Measurements from ENCODE around the gene GGNBP2. TPM values are rescaled to one million over a fixed set of nuclear protein-coding genes. Genes with fewer than 3 reads are reported as not detected.

Gene GGNBP2
- total RNA-seq, 5 donors from 2014 or later (not counting 1 experiment from before 2014, with no cell fraction given): 105 to 190 (median 111) TPM

DNA sequence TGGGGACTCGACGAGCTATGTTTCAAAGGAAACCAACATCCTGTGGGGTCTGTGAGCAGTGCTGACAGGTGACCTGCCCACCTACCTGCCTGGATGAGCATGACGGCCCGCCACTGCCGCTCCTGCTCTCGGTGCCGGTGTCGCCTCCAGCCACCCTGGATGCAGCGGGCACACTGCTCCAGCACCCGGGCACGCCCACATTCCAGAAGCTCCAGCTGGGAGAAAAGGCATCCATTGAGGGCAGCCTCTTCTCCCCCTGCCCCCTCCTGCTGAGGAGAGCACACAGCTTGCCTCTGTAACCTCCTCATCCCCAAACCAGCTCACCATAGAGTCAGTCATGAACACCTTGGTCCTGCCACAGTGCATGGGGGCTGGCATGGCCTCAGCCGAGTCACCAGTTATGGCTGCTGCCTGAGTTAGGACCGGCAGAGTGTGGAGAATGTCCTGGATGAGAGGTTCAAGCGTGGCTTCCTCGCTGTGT is 43.9 kb upstream of the GGNBP2 start:
- no peaks in the 10 kb centered on the region for H3K9me3 Mint-ChIP-seq

DNA sequence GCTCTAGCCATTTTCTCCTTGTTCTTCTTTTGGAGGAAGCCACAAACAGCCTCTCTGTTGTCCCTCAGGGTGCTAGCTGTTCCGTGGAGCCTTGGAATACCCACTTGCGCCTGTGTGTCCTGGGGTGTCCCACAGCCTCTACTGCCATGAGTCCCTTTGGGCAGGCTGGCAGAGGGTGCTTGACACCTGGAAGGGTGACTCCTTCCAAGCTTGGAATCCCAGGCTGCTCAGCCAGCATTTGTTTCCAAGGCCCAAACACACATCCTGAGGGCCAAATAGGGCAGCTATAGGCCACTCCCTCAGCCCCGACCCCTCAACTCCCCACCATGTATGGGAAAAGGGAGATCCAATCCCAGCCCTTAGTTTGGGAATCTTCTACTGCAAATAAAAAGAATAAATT is 43.4 kb upstream of the GGNBP2 start:
- Mint-ChIP-seq H3K27me3 (no peaks in the 10 kb centered on the region), H3K36me3 (peaks cover 19% of the 10 kb centered on the region), H3K4me3 (no peak overlapping the region), H3K27ac (no peak overlapping the region), H3K4me1 (no peaks in the 10 kb centered on the region), H3K9me3 (no peaks in the 10 kb centered on the region)
- ATAC-seq (replicated peaks in 1 of 4): no peak
- H3K27ac ChIP-seq (ENCODE audit: low read length): peak overlapping the region; percentile 10
- H3K4me1 ChIP-seq (ENCODE audit: control insufficient read depth in 1 of 2, extremely low read depth in 1 of 2, insufficient read depth in 2 of 2, low read length in 2 of 2): no peaks in the 10 kb centered on the region
- no peaks in the 10 kb centered on the region for H3K27me3 ChIP-seq (replicated peaks in 1 of 2; ENCODE audit: control insufficient read depth in 2 of 2, extremely low read depth in 1 of 2, insufficient read depth in 2 of 2, low read length in 1 of 2)
- H3K4me3 ChIP-seq (ENCODE audit: control insufficient read depth in 1 of 2, extremely low read depth in 1 of 2, low read length in 1 of 2): no peak overlapping the region
- DNase-seq: peak in 1 of 35 experiments; percentile 7
- H3K36me3 ChIP-seq (ENCODE audit: control insufficient read depth in 2 of 2, extremely low read depth in 1 of 2, insufficient read depth in 1 of 2, low read length in 1 of 2): peaks cover 13 to 68% of the 10 kb centered on the region in 2 donors
- ChIA-PET POLR2A (no interaction called here), CTCF (no interaction called here)
- no peaks in the 10 kb centered on the region for H3K9me3 ChIP-seq
- WGBS (ENCODE audit: insufficient coverage): 92% methylated on average over 2 of the region's 3 CpGs

More for the DNA sequence above, 43.9 kb upstream of the GGNBP2 start:
- POLR2A ChIA-PET: interaction anchor here in 1 of 2 donors (0.6 kb wide), 1 partner anchor 385 kb away, joined by 4 read pairs; no protein-coding TSS in a partner anchor
- H3K27ac Mint-ChIP-seq: no peak overlapping the region
- H3K4me1 ChIP-seq (ENCODE audit: control insufficient read depth in 1 of 2, extremely low read depth in 1 of 2, insufficient read depth in 2 of 2, low read length in 2 of 2): no peaks in the 10 kb centered on the region
- H3K4me3 ChIP-seq (ENCODE audit: control insufficient read depth in 1 of 2, extremely low read depth in 1 of 2, low read length in 1 of 2): no peak overlapping the region
- H3K36me3 Mint-ChIP-seq: peaks cover 23% of the 10 kb centered on the region
- WGBS (ENCODE audit: insufficient coverage): 98% methylated on average over 5 of the region's 15 CpGs
- CTCF ChIA-PET: no interaction called here
- ATAC-seq (replicated peaks in 1 of 4) (no peak), DNase-seq (no peak)
- no peaks in the 10 kb centered on the region for H3K27me3 ChIP-seq (replicated peaks in 1 of 2; ENCODE audit: control insufficient read depth in 2 of 2, extremely low read depth in 1 of 2, insufficient read depth in 2 of 2, low read length in 1 of 2)
- H3K9me3 ChIP-seq: no peaks in the 10 kb centered on the region
- no peaks in the 10 kb centered on the region for H3K27me3 Mint-ChIP-seq
- H3K36me3 ChIP-seq (ENCODE audit: control insufficient read depth in 2 of 2, extremely low read depth in 1 of 2, insufficient read depth in 1 of 2, low read length in 1 of 2): peaks cover 14 to 71% of the 10 kb centered on the region in 2 donors
- no peak overlapping the region for H3K4me3 Mint-ChIP-seq
- peaks cover 0 to 1% (median 0%) of the 10 kb centered on the region in 3 donors for H3K4me1 Mint-ChIP-seq
- H3K27ac ChIP-seq (ENCODE audit: low read length): peak overlapping the region; percentile 10

DNA sequence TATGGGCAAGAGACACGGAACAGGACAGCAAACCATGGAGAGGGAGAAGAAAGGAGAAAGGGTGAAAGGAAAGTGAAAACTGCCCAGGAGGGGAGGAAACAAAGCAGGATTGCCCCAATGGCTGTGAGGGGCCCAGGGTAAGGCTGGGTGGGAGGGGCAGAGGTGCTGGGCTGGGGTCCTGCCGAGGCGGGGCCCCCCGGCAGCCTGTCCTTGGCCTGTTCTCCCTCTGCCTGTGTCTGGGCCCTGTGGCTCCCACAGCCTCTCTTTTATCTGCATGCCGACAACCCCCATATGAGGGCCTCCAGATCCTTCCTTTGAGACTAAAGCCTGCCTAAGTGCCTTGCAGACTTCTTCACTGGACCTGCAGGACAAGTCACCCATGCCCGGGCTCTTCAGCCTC is 42.8 kb upstream of the GGNBP2 start:
- Histone ChIP-seq H3K27me3 (replicated peaks in 1 of 2; ENCODE audit: control insufficient read depth in 2 of 2, extremely low read depth in 1 of 2, insufficient read depth in 2 of 2, low read length in 1 of 2) (no peaks in the 10 kb centered on the region), H3K4me1 (ENCODE audit: control insufficient read depth in 1 of 2, extremely low read depth in 1 of 2, insufficient read depth in 2 of 2, low read length in 2 of 2) (no peaks in the 10 kb centered on the region), H3K27ac (ENCODE audit: low read length) (no peak overlapping the region), H3K36me3 (ENCODE audit: control insufficient read depth in 2 of 2, extremely low read depth in 1 of 2, insufficient read depth in 1 of 2, low read length in 1 of 2) (peaks cover 13 to 66% of the 10 kb centered on the region in 2 donors), H3K9me3 (no peaks in the 10 kb centered on the region), H3K4me3 (ENCODE audit: control insufficient read depth in 1 of 2, extremely low read depth in 1 of 2, low read length in 1 of 2) (no peak overlapping the region)
- ChIA-PET POLR2A (no interaction called here), CTCF (no interaction called here)
- H3K9me3 Mint-ChIP-seq: no peaks in the 10 kb centered on the region
- peaks cover 16% of the 10 kb centered on the region for H3K36me3 Mint-ChIP-seq
- no peak overlapping the region for H3K4me3 Mint-ChIP-seq
- H3K27me3 Mint-ChIP-seq: no peaks in the 10 kb centered on the region
- no peaks in the 10 kb centered on the region for H3K4me1 Mint-ChIP-seq
- ATAC-seq (replicated peaks in 1 of 4) (no peak), DNase-seq (peak in 1 of 35 experiments; percentile 18)
- H3K27ac Mint-ChIP-seq: peak overlapping the region; percentile 35 to 43
- WGBS (ENCODE audit: insufficient coverage): 98% methylated on average over 5 of the region's 6 CpGs

DNA sequence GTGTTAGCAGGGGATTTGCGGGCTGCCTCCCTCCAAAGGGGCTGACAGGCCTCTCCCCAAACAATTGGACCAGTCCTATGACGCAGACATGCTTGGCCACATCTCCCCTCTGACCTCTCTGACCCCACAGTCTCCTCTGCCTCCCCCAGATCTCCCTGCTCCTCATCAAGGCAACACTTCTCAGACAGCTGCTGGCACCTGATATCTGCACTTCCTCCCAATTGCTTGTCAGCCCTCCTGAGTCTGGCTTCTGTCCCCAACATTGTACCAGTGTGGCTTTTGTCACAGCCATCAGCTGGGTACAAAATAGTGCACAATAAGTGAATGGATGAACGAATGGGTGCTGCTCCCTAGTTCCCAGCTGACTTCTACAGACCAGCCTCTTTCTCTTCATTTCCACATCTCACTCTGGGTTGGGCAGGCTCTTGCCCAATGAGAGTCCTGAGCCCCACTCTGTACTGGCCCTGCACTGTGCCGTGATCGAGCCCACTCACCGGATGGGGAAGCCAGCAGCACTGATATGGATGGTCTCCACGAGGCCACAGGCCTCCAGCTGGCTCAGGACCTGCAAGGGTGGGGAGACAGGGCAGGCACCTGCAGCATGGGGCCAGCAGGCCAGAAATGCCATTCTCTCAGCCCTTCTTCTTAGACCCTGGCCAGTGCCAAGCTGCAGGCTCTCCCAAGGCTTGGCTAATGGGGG is 41.1 kb upstream of the GGNBP2 start:
- Histone ChIP-seq H3K4me1 (ENCODE audit: control insufficient read depth in 1 of 2, extremely low read depth in 1 of 2, insufficient read depth in 2 of 2, low read length in 2 of 2) (no peaks in the 10 kb centered on the region), H3K27me3 (replicated peaks in 1 of 2; ENCODE audit: control insufficient read depth in 2 of 2, extremely low read depth in 1 of 2, insufficient read depth in 2 of 2, low read length in 1 of 2) (no peaks in the 10 kb centered on the region), H3K36me3 (ENCODE audit: control insufficient read depth in 2 of 2, extremely low read depth in 1 of 2, insufficient read depth in 1 of 2, low read length in 1 of 2) (peaks cover 7 to 62% of the 10 kb centered on the region in 2 donors), H3K4me3 (ENCODE audit: control insufficient read depth in 1 of 2, extremely low read depth in 1 of 2, low read length in 1 of 2) (no peak overlapping the region), H3K9me3 (no peaks in the 10 kb centered on the region), H3K27ac (ENCODE audit: low read length) (no peak overlapping the region)
- ATAC-seq (replicated peaks in 1 of 4) (no peak), DNase-seq (peak in 1 of 35 experiments; percentile 8)
- Mint-ChIP-seq H3K27me3 (no peaks in the 10 kb centered on the region), H3K4me3 (no peak overlapping the region), H3K4me1 (no peaks in the 10 kb centered on the region), H3K27ac (peak overlapping the region in 1 of 2 donors; percentile 48), H3K9me3 (no peaks in the 10 kb centered on the region), H3K36me3 (peaks cover 13% of the 10 kb centered on the region)
- WGBS (ENCODE audit: insufficient coverage): 100% methylated on average over 6 of the region's 7 CpGs
- ChIA-PET POLR2A (no interaction called here), CTCF (no interaction called here)

DNA sequence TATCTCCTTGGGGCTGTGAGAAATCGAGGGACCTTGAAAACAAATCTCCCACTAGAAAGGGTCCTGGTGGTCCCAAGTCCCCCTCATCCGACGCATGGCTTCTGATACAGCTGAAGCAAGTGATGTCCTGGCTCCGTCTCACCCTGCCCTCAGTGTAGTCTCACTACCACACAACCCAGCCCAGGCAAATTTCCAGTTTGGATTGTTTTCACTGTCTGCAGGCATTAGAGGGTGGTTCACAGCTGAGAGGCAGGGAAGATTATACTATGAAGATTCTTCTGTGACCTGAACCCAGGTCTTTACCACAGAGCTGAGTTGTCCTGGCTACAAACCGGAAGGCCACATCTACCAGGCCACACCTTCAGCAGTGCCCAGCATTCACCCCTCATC is 40.6 kb upstream of the GGNBP2 start:
- no CpG with 5 or more reads among the region's 5 CpGs for WGBS (ENCODE audit: insufficient coverage)
- H3K27me3 Mint-ChIP-seq: no peaks in the 10 kb centered on the region
- ChIA-PET CTCF (interaction anchor here in 1 of 2 donors (0.6 kb wide), 1 partner anchor 499 kb away, joined by 4 read pairs; no protein-coding TSS in a partner anchor), POLR2A (interaction anchor here in 1 of 2 donors (0.6 kb wide), 1 partner anchor 15 kb away, joined by 10 read pairs; no protein-coding TSS in a partner anchor)
- Histone ChIP-seq H3K4me3 (ENCODE audit: control insufficient read depth in 1 of 2, extremely low read depth in 1 of 2, low read length in 1 of 2) (no peak overlapping the region), H3K27ac (ENCODE audit: low read length) (no peak overlapping the region), H3K27me3 (replicated peaks in 1 of 2; ENCODE audit: control insufficient read depth in 2 of 2, extremely low read depth in 1 of 2, insufficient read depth in 2 of 2, low read length in 1 of 2) (no peaks in the 10 kb centered on the region), H3K9me3 (no peaks in the 10 kb centered on the region), H3K36me3 (ENCODE audit: control insufficient read depth in 2 of 2, extremely low read depth in 1 of 2, insufficient read depth in 1 of 2, low read length in 1 of 2) (peaks cover 7 to 62% of the 10 kb centered on the region in 2 donors), H3K4me1 (ENCODE audit: control insufficient read depth in 1 of 2, extremely low read depth in 1 of 2, insufficient read depth in 2 of 2, low read length in 2 of 2) (no peaks in the 10 kb centered on the region)
- no peaks in the 10 kb centered on the region for H3K4me1 Mint-ChIP-seq
- no peak overlapping the region for H3K4me3 Mint-ChIP-seq
- no peak for DNase-seq
- no peaks in the 10 kb centered on the region for H3K9me3 Mint-ChIP-seq
- H3K36me3 Mint-ChIP-seq: peaks cover 10% of the 10 kb centered on the region
- H3K27ac Mint-ChIP-seq: no peak overlapping the region
- no peak for ATAC-seq (replicated peaks in 1 of 4)

DNA sequence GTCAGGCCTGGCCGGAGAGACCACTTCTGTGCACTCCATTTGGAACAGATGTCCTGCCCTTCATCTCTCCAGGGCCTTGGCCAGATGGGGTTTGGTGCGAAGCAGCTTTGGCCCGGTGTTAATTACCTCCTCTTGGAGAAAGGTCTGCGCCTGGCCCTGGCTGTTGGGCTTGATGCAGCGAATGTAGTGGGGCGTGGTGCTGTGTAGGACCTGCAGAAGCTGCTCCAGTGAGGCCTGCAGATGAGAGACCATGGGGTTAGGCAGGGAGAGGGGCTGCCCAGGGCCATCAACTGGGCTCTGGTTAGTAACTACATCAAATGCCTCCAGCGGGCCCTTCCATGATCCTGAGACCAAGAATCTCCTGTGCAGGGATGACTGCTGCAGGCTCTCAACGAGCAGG is 39.5 kb upstream of the GGNBP2 start:
- no peaks in the 10 kb centered on the region for H3K27me3 Mint-ChIP-seq
- ChIA-PET POLR2A (no interaction called here), CTCF (no interaction called here)
- WGBS (ENCODE audit: insufficient coverage): 99% methylated on average over 8 of the region's 8 CpGs
- H3K4me3 ChIP-seq (ENCODE audit: control insufficient read depth in 1 of 2, extremely low read depth in 1 of 2, low read length in 1 of 2): no peak overlapping the region
- H3K27me3 ChIP-seq (replicated peaks in 1 of 2; ENCODE audit: control insufficient read depth in 2 of 2, extremely low read depth in 1 of 2, insufficient read depth in 2 of 2, low read length in 1 of 2): no peaks in the 10 kb centered on the region
- no peak overlapping the region for H3K27ac ChIP-seq (ENCODE audit: low read length)
- no peak overlapping the region for H3K4me3 Mint-ChIP-seq
- no peak for ATAC-seq (replicated peaks in 1 of 4)
- H3K9me3 ChIP-seq: no peaks in the 10 kb centered on the region
- H3K9me3 Mint-ChIP-seq: no peaks in the 10 kb centered on the region
- peaks cover 10% of the 10 kb centered on the region for H3K36me3 Mint-ChIP-seq
- peaks cover 7 to 64% of the 10 kb centered on the region in 2 donors for H3K36me3 ChIP-seq (ENCODE audit: control insufficient read depth in 2 of 2, extremely low read depth in 1 of 2, insufficient read depth in 1 of 2, low read length in 1 of 2)
- no peak overlapping the region for H3K27ac Mint-ChIP-seq
- H3K4me1 Mint-ChIP-seq: no peaks in the 10 kb centered on the region
- no peaks in the 10 kb centered on the region for H3K4me1 ChIP-seq (ENCODE audit: control insufficient read depth in 1 of 2, extremely low read depth in 1 of 2, insufficient read depth in 2 of 2, low read length in 2 of 2)
- no peak for DNase-seq

All from T-cell (primary cell).